AG04449 (cell line): Measurements from ENCODE around the gene PRODH2.

Experiments used
- CTCF ChIA-PET: fragments of 350-600 bp; formaldehyde crosslinking; extraction: SDS; loops from one replicate; lab custom pipeline; 2021; ENCODE audit warnings: antibody characterized with exemption; lab: Yijun Ruan, JAX
- POLR2A ChIA-PET: fragments of 400-600, 350-600 bp; formaldehyde crosslinking; extraction: SDS; loops from one replicate; lab custom pipeline; 2020; ENCODE audit warnings: antibody characterized with exemption, inconsistent platforms; lab: Yijun Ruan, JAX
- DNase-seq: peaks from one replicate; pipeline ENCODE4 v3.0.0-alpha.2; 2010; ENCODE audit warnings: low read depth, low spot score
- H3K4me3 ChIP-seq: 2 replicates; pipeline ENCODE4 v1.5.1; 2011; ENCODE audit warnings: low read depth, mild to moderate bottlenecking, control low read depth, low read length
- CTCF ChIP-seq: IDR thresholded peaks from one replicate; pipeline ENCODE4 v1.5.1; 2011; ENCODE audit warnings: mild to moderate bottlenecking, moderate library complexity, low read length, control low read depth, inconsistent platforms; ENCODE audit not compliant: insufficient read depth; ENCODE audit errors: missing control alignments

PRODH2 gene

GRCh38 chr19:35792888-35793287 lies 19.8 kb downstream of the PRODH2 start:
- CTCF ChIA-PET, result no interaction called here
- POLR2A ChIA-PET, result no interaction called here
- DNase-seq, result no peak
- no peak overlapping the region for H3K4me3 ChIP-seq
- TF ChIP-seq CTCF, result no peak

- POLR2A ChIA-PET, result no interaction called here
- CTCF ChIA-PET, result no interaction called here
- no peak for TF ChIP-seq CTCF
- H3K4me3 ChIP-seq, result no peak overlapping the region
- no peak for DNase-seq
Observed at GRCh38 chr19:35792312-35792711, 20.3 kb downstream of the PRODH2 start.

- POLR2A ChIA-PET, result no interaction called here
- no peak overlapping the region for H3K4me3 ChIP-seq
- no peak for TF ChIP-seq CTCF
- CTCF ChIA-PET, result no interaction called here
- DNase-seq, result no peak
Observed at GRCh38 chr19:35791814-35792279, 20.8 kb downstream of the PRODH2 start.

- POLR2A ChIA-PET, result no interaction called here
- CTCF ChIA-PET, result no interaction called here
- no peak for DNase-seq
- H3K4me3 ChIP-seq, result no peak overlapping the region
- no peak for TF ChIP-seq CTCF
Observed at GRCh38 chr19:35790981-35791813, 21.4 kb downstream of the PRODH2 start.

GRCh38 chr19:35789978-35790944 lies 22.4 kb downstream of the PRODH2 start:
- no peak for DNase-seq
- no peak overlapping the region for H3K4me3 ChIP-seq
- CTCF ChIA-PET, result interaction anchor here (1.0 kb wide), 1 partner anchor 14 kb away, joined by 3 read pairs; no protein-coding TSS in a partner anchor
- POLR2A ChIA-PET, result no interaction called here
- TF ChIP-seq CTCF, result no peak
